A673 (cell line): ENCODE results near the gene TTC7B. TPM values are rescaled to one million over a fixed set of nuclear protein-coding genes. Genes with fewer than 3 reads are reported as not detected.

Experiments
- BruUV-seq: library from RNA; stranded (reverse); fragments of 400-500 nt; replicated peaks from 2 replicates; lab custom pipeline; 2021; lab: Mats Ljungman, UMichigan
- CTCF ChIA-PET: fragments of 300-600 bp; sonication (Branson Sonifier 250); formaldehyde crosslinking; loops from one replicate; lab custom pipeline; 2022; ENCODE audit warnings: antibody characterized with exemption; lab: Charles Lee
- POLR2A ChIA-PET: fragments of 300-600 bp; sonication (Branson Sonifier 250); formaldehyde crosslinking; loops from one replicate; lab custom pipeline; 2022; ENCODE audit warnings: antibody characterized with exemption; ENCODE audit not compliant: low non-redundant PET; lab: Charles Lee
- DNase-seq: peaks from one replicate; pipeline ENCODE4 v3.0.0-alpha.2; 2015; ENCODE audit warnings: low spot score
- H3K27ac ChIP-seq: fragments of 200-600 bp; sonication (generic); 2 replicates; pipeline ENCODE4 v1.5.1; 2016; ENCODE audit warnings: mixed run types, low read depth, mild to moderate bottlenecking, mixed read lengths, antibody characterized with exemption, low read length; ENCODE audit not compliant: poor library complexity, severe bottlenecking
- H3K27me3 ChIP-seq: fragments of 200-600 bp; sonication (generic); replicated peaks from 2 replicates; pipeline ENCODE4 v1.6.1; 2017; ENCODE audit warnings: mixed run types, low read depth, mild to moderate bottlenecking, mixed read lengths, antibody characterized with exemption, low read length; ENCODE audit not compliant: insufficient read depth, poor library complexity
- H3K36me3 ChIP-seq: fragments of 200-600 bp; sonication (generic); 2 replicates; pipeline ENCODE4 v1.6.1; 2016; ENCODE audit warnings: mixed run types, mild to moderate bottlenecking, mixed read lengths, antibody characterized with exemption, low read length; ENCODE audit not compliant: insufficient read depth, poor library complexity, severe bottlenecking
- H3K4me1 ChIP-seq: fragments of 200-600 bp; sonication (generic); 2 replicates; pipeline ENCODE4 v1.6.1; 2017; ENCODE audit warnings: mixed run types, mild to moderate bottlenecking, mixed read lengths, antibody characterized with exemption, low read length; ENCODE audit not compliant: insufficient read depth, poor library complexity, severe bottlenecking
- H3K4me3 ChIP-seq: fragments of 200-600 bp; sonication (generic); 2 replicates; pipeline ENCODE4 v1.5.1; 2016; ENCODE audit warnings: low read depth, mixed run types, mild to moderate bottlenecking, mixed read lengths, low read length; ENCODE audit not compliant: poor library complexity, severe bottlenecking
- H3K9me3 ChIP-seq: fragments of 200-600 bp; sonication (generic); 2 replicates; pipeline ENCODE4 v1.6.1; 2016; ENCODE audit warnings: mixed run types, low read depth, mild to moderate bottlenecking, mixed read lengths, antibody characterized with exemption, low read length; ENCODE audit not compliant: poor library complexity, severe bottlenecking
- CTCF ChIP-seq: fragments of 300-800, 200-600 bp; sonication (generic); conservative IDR thresholded peaks from 2 replicates; pipeline ENCODE4 v1.5.1; 2017; ENCODE audit warnings: low read depth, mild to moderate bottlenecking, antibody characterized with exemption, low read length, moderate library complexity, mixed read lengths
- EZH2 ChIP-seq: fragments of 200-600 bp; sonication (generic); IDR thresholded peaks from 2 replicates; pipeline ENCODE4 v1.6.1; 2017; ENCODE audit warnings: borderline replicate concordance, low read depth, mild to moderate bottlenecking, mixed read lengths, antibody characterized with exemption, low read length; ENCODE audit not compliant: poor library complexity, severe bottlenecking
- intact Hi-C: fragments of 100-400 bp; cut with micrococcal nuclease; formaldehyde crosslinking; loops from one replicate; pipeline ENCODE4 v1.10.0; 2022; ENCODE audit not compliant: unreplicated experiment
- total RNA-seq: library from RNA; stranded (reverse); gene quantifications from 2 replicates; pipeline ENCODE4 v1.2.3, GENCODE V29; 2021

The TTC7B gene
- total RNA-seq, 1 experiment from 2014 or later, result 39.2 TPM

- Histone ChIP-seq H3K9me3 (no peaks in the 10 kb centered on the region), H3K27me3 (no peaks in the 10 kb centered on the region), H3K4me3 (no peak overlapping the region), H3K27ac (no peak overlapping the region), H3K4me1 (no peaks in the 10 kb centered on the region), H3K36me3 (no peaks in the 10 kb centered on the region)
- CTCF ChIA-PET, result no interaction called here
- intact Hi-C loops, result no loop called here
- no TSS peak for BruUV-seq
- DNase-seq, result no peak
- no peak for TF ChIP-seq CTCF
- POLR2A ChIA-PET, result no interaction called here
Measured at GRCh38 chr14:90664911-90665310, 151.3 kb downstream of the TTC7B start.

- H3K27ac ChIP-seq, result no peak overlapping the region
- no peaks in the 10 kb centered on the region for H3K4me1 ChIP-seq
- CTCF ChIA-PET, result no interaction called here
- no peaks in the 10 kb centered on the region for H3K9me3 ChIP-seq
- intact Hi-C loops, result no loop called here
- H3K27me3 ChIP-seq, result no peaks in the 10 kb centered on the region
- BruUV-seq, result no TSS peak
- DNase-seq, result no peak
- POLR2A ChIA-PET, result no interaction called here
- no peak for TF ChIP-seq EZH2
- no peak for TF ChIP-seq CTCF
- H3K4me3 ChIP-seq, result no peak overlapping the region
- H3K36me3 ChIP-seq, result no peaks in the 10 kb centered on the region
Measured at GRCh38 chr14:90663680-90664079, 152.6 kb downstream of the TTC7B start.

- no peaks in the 10 kb centered on the region for H3K36me3 ChIP-seq
- CTCF ChIA-PET, result no interaction called here
- no peaks in the 10 kb centered on the region for H3K9me3 ChIP-seq
- TF ChIP-seq CTCF (no peak), EZH2 (no peak)
- POLR2A ChIA-PET, result no interaction called here
- H3K4me3 ChIP-seq, result no peak overlapping the region
- no peaks in the 10 kb centered on the region for H3K4me1 ChIP-seq
- DNase-seq, result no peak
- intact Hi-C loops, result no loop called here
- H3K27ac ChIP-seq, result no peak overlapping the region
- no TSS peak for BruUV-seq
- H3K27me3 ChIP-seq, result no peaks in the 10 kb centered on the region
Measured at GRCh38 chr14:90663140-90663539, 153.1 kb downstream of the TTC7B start.
